GM18517 (cell line): ENCODE results near the gene EXOC6B.

Experiments
- ATAC-seq: cut with Tn5 transposase; IDR thresholded peaks from one replicate; pipeline ENCODE4 v1.9.1; 2021; ENCODE audit warnings: mild to moderate bottlenecking, moderate library complexity; ENCODE audit not compliant: unreplicated experiment

EXOC6B gene

GRCh38 chr2:72825257-72826155, at the start of gene EXOC6B:
Gene EXOC6B, minus strand, starts transcription at chr2:72826033.
- peak; percentile 88 for ATAC-seq

GRCh38 chr2:72871880-72872279, 46.0 kb upstream of the EXOC6B start:
- ATAC-seq: no peak

GRCh38 chr2:72871060-72871459, 45.2 kb upstream of the EXOC6B start:
- ATAC-seq: no peak

- ATAC-seq: peak; percentile 63
Observed at GRCh38 chr2:72864500-72864899, 38.7 kb upstream of the EXOC6B start.

GRCh38 chr2:72863046-72863445, 37.2 kb upstream of the EXOC6B start:
- ATAC-seq: no peak

GRCh38 chr2:72862239-72862988, 36.6 kb upstream of the EXOC6B start:
- peak; percentile 73 for ATAC-seq

- peak; percentile 66 for ATAC-seq
Observed at GRCh38 chr2:72859831-72860262, 34.0 kb upstream of the EXOC6B start.

GRCh38 chr2:72851333-72851732, 25.5 kb upstream of the EXOC6B start:
- ATAC-seq: no peak

GRCh38 chr2:72849138-72849462, 23.3 kb upstream of the EXOC6B start:
- ATAC-seq: no peak

GRCh38 chr2:72848436-72849137, 22.8 kb upstream of the EXOC6B start:
- ATAC-seq: no peak

GRCh38 chr2:72847534-72848315, 21.9 kb upstream of the EXOC6B start:
- no peak for ATAC-seq

- peak; percentile 98 for ATAC-seq
Observed at GRCh38 chr2:72846171-72847095, 20.6 kb upstream of the EXOC6B start.

- no peak for ATAC-seq
Observed at GRCh38 chr2:72843301-72843700, 17.5 kb upstream of the EXOC6B start.

- ATAC-seq: no peak
Observed at GRCh38 chr2:72841462-72842125, 15.8 kb upstream of the EXOC6B start.

GRCh38 chr2:72840066-72840465, 14.2 kb upstream of the EXOC6B start:
- ATAC-seq: no peak

GRCh38 chr2:72837171-72837570, 11.3 kb upstream of the EXOC6B start:
- ATAC-seq: no peak

GRCh38 chr2:72835403-72835802, 9.6 kb upstream of the EXOC6B start:
- ATAC-seq: no peak

GRCh38 chr2:72834596-72834995, 8.8 kb upstream of the EXOC6B start:
- ATAC-seq: no peak

- no peak for ATAC-seq
Observed at GRCh38 chr2:72833084-72833714, 7.4 kb upstream of the EXOC6B start.
